NT2/D1 (cell line): ENCODE measurements around the gene NEGR1.

Experiments
- SUZ12 ChIP-seq: IDR thresholded peaks from 2 replicates; pipeline ENCODE4 v1.6.1; 2011; ENCODE audit not compliant: insufficient read length, insufficient read depth; ENCODE audit errors: extremely low read depth
- YY1 ChIP-seq: IDR thresholded peaks from 2 replicates; pipeline ENCODE4 v1.6.1; 2011; ENCODE audit not compliant: insufficient read length, insufficient read depth
- ZNF274 ChIP-seq: IDR thresholded peaks from 2 replicates; pipeline ENCODE4 v1.6.1; 2011; ENCODE audit warnings: mild to moderate bottlenecking, low read depth, low read length

DNA sequence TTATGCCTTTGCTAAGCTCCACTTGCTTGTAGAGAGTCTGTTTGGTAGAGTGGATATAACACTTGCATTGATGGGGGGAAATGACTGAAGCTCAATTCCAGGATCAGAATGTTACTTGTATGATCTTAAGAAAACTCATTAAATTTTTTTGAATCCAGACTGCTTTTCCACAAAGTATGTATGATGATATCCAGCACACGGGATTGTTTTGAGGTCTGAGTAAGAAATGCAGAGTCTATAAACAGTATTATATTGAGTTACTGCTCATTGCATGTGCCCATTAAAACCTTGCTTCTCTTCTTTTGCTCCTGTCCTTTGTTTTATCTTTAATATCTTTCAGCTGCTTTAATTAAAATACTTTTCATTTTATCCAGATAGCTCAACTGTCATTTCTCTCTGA is 631.1 kb downstream of the NEGR1 start:
- TF ChIP-seq ZNF274 (no peak), YY1 (no peak), SUZ12 (no peak)
